Lower leg skin (tissue), 4 donors: ENCODE measurements around the gene EXOSC7. TPM values are rescaled to one million over a fixed set of nuclear protein-coding genes. Genes with fewer than 3 reads are reported as not detected.

Experiments used
- DNase-seq, 2 donors: peaks; one replicate each; pipeline ENCODE4 v3.0.0-alpha.2; 2019; ENCODE audit warnings: low spot score in 2 of 2
- H3K4me3 ChIP-seq: fragments of 200-600 bp; sonication (generic); 2 replicates; pipeline ENCODE4 v1.5.1; 2017; ENCODE audit warnings: mild to moderate bottlenecking, low read depth; ENCODE audit not compliant: poor library complexity, severe bottlenecking
- POLR2A ChIP-seq, 2 donors: fragments of 450-650 bp; IDR thresholded peaks; one replicate each; pipeline ENCODE4 v1.6.1; 2016 to 2017; ENCODE audit warnings: antibody characterized with exemption in 2 of 2, mild to moderate bottlenecking in 1 of 2, moderate library complexity in 1 of 2
- WGBS, 2 donors: methylation state at CpG; one replicate each; pipeline ENCODE4 v1.1.5; 2018; 5-methylcytosine and 5-hydroxymethylcytosine counted together
- intact Hi-C: fragments of 100-400 bp; cut with DNase I; formaldehyde crosslinking; loops from one replicate; pipeline ENCODE4 v1.15.0; 2023; ENCODE audit warnings: low total_unique reads
- total RNA-seq, 4 donors: library from RNA; depleted of rRNA; stranded (reverse); fragments of >200 nt; gene quantifications; one replicate each; pipeline ENCODE4 v1.1.0, GENCODE V29; 2016
- TF ChIP-seq, protein P1 (sequence below), 3 donors: fragments of 450-650 bp; IDR thresholded peaks; one replicate each; pipeline ENCODE4 v1.5.1; 2016; ENCODE audit warnings: antibody characterized with exemption in 3 of 3, mild to moderate bottlenecking in 3 of 3, moderate library complexity in 2 of 3

Gene EXOSC7
- total RNA-seq, 4 donors from 2014 or later, result 77.4 to 178 (median 133) TPM

DNA sequence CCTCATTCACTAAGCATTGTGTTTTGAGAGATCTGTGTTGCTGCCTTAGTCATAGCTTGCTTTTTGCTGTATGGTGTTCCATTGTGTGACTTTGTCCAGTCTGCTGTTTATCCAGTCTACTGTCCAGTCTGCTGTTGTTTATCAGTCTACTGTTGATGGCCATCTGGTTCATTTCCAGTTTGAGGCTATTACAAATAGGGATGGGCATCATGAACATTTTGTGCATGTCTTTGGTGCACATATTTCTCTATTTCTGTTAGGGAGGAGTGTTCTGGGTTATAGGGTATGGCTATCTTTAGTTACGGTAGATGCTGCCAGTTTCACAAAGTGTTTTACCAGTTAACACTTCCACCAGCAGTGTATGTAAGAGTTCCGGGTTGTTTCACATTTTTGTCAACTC, 27.8 kb downstream of the EXOSC7 start:
- TF ChIP-seq, protein P1, sequence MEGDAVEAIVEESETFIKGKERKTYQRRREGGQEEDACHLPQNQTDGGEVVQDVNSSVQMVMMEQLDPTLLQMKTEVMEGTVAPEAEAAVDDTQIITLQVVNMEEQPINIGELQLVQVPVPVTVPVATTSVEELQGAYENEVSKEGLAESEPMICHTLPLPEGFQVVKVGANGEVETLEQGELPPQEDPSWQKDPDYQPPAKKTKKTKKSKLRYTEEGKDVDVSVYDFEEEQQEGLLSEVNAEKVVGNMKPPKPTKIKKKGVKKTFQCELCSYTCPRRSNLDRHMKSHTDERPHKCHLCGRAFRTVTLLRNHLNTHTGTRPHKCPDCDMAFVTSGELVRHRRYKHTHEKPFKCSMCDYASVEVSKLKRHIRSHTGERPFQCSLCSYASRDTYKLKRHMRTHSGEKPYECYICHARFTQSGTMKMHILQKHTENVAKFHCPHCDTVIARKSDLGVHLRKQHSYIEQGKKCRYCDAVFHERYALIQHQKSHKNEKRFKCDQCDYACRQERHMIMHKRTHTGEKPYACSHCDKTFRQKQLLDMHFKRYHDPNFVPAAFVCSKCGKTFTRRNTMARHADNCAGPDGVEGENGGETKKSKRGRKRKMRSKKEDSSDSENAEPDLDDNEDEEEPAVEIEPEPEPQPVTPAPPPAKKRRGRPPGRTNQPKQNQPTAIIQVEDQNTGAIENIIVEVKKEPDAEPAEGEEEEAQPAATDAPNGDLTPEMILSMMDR (IDR thresholded peaks at IDR 0.05), result no peak
- no peak for TF ChIP-seq POLR2A (IDR thresholded peaks at IDR 0.05)
- WGBS, 2 donors, result 76 to 96% methylated on average over 2 of the region's 2 CpGs
- no peak for DNase-seq
- intact Hi-C loops, result no loop called here
- no peak overlapping the region for H3K4me3 ChIP-seq

DNA sequence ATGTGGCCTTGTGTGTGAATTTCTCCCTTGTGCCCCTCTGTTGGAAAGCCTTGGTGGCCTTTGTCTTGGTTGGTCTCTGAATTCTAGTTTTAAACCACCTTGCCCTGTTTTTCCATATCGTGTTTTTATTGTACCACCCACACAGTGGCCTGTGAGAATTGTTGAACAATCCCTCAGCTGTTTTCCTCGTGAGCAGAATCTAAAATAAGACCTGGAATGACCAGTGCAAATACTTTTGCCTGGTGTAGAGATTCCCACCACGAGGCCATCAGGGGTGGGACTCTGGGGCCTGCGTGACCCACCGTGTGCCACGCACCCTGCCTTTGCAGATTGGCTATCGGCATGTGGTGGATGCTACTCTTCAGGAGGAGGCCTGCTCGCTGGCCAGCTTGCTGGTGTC, 31.0 kb downstream of the EXOSC7 start:
- intact Hi-C loops, result no loop called here

DNA sequence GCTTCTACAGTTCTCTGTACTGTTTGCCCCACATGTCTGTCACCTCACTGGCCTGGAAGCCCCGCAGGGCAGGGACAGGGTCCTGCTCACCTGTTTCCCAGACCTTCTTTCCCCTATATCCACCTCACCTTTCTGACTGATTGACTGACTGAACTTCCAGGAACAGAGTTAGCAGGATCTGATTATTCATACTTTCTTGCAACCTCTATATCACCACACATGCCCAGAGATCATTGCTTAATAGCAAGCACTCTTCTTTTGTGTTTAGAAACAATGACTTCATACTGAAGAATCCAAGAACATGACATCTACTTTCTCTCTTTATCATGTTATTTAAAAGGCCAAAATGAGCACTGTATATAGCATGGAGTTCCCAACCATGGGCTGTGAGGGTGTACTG, 32.1 kb downstream of the EXOSC7 start:
- DNase-seq, result no peak
- 100% methylated on average over 1 of the region's 1 CpG for WGBS, 2 donors
- no peak for TF ChIP-seq POLR2A (IDR thresholded peaks at IDR 0.05)
- TF ChIP-seq, protein P1 (IDR thresholded peaks at IDR 0.05), result no peak
- intact Hi-C loops, result no loop called here
- H3K4me3 ChIP-seq, result no peak overlapping the region

More for the DNA sequence above, 31.0 kb downstream of the EXOSC7 start:
- 91 to 96% methylated on average over 8 of the region's 8 CpGs for WGBS, 2 donors
- no peak for DNase-seq
- H3K4me3 ChIP-seq, result no peak overlapping the region
- no peak for TF ChIP-seq POLR2A (IDR thresholded peaks at IDR 0.05)
- TF ChIP-seq, protein P1 (IDR thresholded peaks at IDR 0.05), result no peak

DNA sequence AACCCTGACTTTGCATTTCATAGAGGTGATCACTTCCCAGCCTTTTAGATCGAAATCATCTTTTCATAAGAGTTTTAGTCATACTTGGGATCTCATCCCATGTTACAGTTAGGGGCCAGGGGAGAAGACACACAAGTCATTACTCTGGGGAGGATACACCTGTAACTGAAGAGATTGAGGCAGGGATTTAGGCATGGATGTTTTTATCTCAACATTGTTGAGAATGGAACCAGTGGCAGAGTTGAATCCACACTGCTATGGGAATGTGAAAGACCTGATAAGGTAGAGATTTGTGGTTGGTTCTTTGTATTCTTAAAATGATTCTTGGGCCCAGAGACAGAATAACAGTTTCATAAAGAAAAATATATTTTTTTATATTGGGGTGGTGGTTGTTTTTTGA, 33.8 kb downstream of the EXOSC7 start:
- 79 to 83% methylated on average over 1 of the region's 1 CpG for WGBS, 2 donors
- DNase-seq, result no peak
- no peak overlapping the region for H3K4me3 ChIP-seq
- intact Hi-C loops, result no loop called here
- TF ChIP-seq, protein P1 (IDR thresholded peaks at IDR 0.05), result no peak
- TF ChIP-seq POLR2A (IDR thresholded peaks at IDR 0.05), result no peak

DNA sequence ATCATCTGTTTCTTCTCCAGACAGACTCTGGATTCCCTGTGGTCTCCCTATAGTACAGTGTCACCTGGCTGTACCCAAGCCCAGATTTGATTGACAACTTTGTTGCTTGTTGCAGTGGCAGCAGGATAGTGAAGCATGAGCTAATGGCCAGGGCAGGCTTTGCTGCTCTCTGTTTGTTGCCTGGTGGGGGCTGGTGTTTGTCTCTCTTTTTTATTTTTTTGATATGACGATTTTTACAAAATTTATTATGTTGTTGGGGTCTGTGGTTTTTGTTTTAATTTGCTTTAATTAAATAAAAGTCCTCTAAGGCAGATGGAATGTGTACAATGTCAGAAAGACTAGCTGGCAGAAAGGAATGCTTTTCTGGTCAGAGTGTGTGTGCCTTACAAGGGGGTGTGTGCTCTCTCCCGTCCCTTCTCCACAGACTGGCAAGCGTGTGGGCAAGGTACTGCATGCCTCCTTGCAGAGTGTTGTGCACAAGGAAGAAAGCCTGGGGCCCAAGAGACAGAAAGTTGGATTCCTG, 34.8 kb downstream of the EXOSC7 start:
- DNase-seq, result no peak
- no peak overlapping the region for H3K4me3 ChIP-seq
- 20 to 23% methylated on average over 3 of the region's 3 CpGs for WGBS, 2 donors
- TF ChIP-seq, protein P1 (IDR thresholded peaks at IDR 0.05), result no peak
- TF ChIP-seq POLR2A (IDR thresholded peaks at IDR 0.05), result no peak
- intact Hi-C loops, result no loop called here
